ENCODE results near the gene RPS5. TPM values are rescaled to one million over a fixed set of nuclear protein-coding genes. Genes with fewer than 3 reads are reported as not detected.
"Not testable (repeated sequence)": the region's sequence is repeated elsewhere in the genome, so short reads cannot be mapped to it uniquely, and the experiment has no call there.

Gene RPS5
- polyA plus RNA-seq, 2 of the 4 experiments (the other 2 are of a cell fraction) = 2,123 to 2,475 TPM

DNA sequence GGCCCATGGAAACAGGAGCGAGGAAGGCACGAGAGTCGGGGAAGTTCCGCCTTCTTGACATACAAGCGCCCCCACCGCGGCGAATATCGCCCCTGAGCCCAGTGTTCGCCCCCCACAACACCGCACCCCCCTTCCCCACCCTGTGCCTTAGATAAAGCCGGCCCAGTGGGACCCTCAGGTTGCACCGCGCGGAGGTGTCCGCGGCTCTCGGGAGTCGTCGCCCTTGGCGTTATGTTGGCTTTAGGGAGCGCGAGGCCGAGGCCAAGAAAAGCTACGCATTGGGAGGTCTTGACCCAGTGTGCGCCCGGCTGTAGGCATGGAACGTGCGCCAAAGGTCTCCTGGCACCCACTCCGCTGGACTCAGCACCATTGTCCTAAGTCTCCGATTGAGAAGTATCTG lies 53.5 kb downstream of the RPS5 start (continued):
- TF ChIP-seq, protein P1, sequence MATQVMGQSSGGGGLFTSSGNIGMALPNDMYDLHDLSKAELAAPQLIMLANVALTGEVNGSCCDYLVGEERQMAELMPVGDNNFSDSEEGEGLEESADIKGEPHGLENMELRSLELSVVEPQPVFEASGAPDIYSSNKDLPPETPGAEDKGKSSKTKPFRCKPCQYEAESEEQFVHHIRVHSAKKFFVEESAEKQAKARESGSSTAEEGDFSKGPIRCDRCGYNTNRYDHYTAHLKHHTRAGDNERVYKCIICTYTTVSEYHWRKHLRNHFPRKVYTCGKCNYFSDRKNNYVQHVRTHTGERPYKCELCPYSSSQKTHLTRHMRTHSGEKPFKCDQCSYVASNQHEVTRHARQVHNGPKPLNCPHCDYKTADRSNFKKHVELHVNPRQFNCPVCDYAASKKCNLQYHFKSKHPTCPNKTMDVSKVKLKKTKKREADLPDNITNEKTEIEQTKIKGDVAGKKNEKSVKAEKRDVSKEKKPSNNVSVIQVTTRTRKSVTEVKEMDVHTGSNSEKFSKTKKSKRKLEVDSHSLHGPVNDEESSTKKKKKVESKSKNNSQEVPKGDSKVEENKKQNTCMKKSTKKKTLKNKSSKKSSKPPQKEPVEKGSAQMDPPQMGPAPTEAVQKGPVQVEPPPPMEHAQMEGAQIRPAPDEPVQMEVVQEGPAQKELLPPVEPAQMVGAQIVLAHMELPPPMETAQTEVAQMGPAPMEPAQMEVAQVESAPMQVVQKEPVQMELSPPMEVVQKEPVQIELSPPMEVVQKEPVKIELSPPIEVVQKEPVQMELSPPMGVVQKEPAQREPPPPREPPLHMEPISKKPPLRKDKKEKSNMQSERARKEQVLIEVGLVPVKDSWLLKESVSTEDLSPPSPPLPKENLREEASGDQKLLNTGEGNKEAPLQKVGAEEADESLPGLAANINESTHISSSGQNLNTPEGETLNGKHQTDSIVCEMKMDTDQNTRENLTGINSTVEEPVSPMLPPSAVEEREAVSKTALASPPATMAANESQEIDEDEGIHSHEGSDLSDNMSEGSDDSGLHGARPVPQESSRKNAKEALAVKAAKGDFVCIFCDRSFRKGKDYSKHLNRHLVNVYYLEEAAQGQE (IDR thresholded peaks at IDR 0.05) = no peak

DNA sequence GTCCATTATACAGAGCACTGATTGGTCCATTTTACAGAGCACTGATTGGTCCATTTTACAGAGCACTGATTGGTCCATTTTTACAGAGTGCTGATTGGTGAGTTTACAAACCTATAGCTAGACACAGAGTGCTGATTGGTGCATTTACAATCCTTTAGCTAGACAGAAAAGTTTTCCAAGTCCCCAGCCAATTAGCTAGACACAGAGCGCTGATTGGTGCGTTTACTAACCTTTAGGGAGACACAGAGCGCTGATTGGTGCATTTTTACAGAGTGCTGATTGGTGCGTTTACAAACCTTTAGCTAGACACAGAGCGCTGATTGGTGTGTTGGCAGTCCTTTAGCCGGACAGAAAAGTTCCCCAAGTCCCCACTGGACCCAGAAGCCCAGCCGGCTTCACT lies 55.9 kb downstream of the RPS5 start:
- H3K9me3 ChIP-seq = peaks cover 68% of the 10 kb centered on the region
- FAIRE-seq; DNase-seq (ENCODE audit: low read depth in 1 of 2, low spot score in 1 of 2); H3K4me2 ChIP-seq; H3K27ac ChIP-seq; ATAC-seq; H3K4me1 ChIP-seq; H3K4me3 ChIP-seq: not testable (repeated sequence)
- ChIA-PET CTCF (interaction anchor here (1.0 to 1.8 kb wide), 5 partner anchors 8 to 77 kb away, joined by 3 to 6 read pairs (median 4); partner anchors contain the start of gene ZBTB45), POLR2A (interaction anchor here (0.8 kb wide), 1 partner anchor 13 kb away, joined by 3 read pairs; no protein-coding TSS in a partner anchor)
- 47% methylated on average over 7 of the region's 7 CpGs for WGBS (ENCODE audit: missing lambda C conversion rate)

Small RNA genes lying within 50 kb of the gene (small RNA-seq; reads per million reads assigned to genes)
- gene MIR4754 = 0 to 0.04 (median 0) reads per million in 6 experiments
- gene RNA5SP473 = 0 to 1.7 (median 0.13) reads per million in 6 experiments

Other genes with a start within 250 kb of the RPS5 start
- 5.7 and 6.2 TPM in 2 replicates for gene ZNF329, start 236.5 kb upstream of the RPS5 start, polyA plus RNA-seq (2011; rRNA removed)
- 2.7 to 2.8 TPM (median 2.8 TPM) in 3 replicates for gene ZNF329, start 236.5 kb upstream of the RPS5 start, polyA plus RNA-seq (2017; fragmentation: RNase III; extraction: RNeasy Plus Mini Kit Qiagen cat#74134 plus additional on column Dnase treatment)
- gene ZNF274, start 204.2 kb upstream of the RPS5 start, polyA plus RNA-seq (2011; rRNA removed) = 27.3 and 28.7 TPM in 2 replicates
- 15.8 to 18.8 TPM (median 18.3 TPM) in 3 replicates for gene ZNF274, start 204.2 kb upstream of the RPS5 start, polyA plus RNA-seq (2017; fragmentation: RNase III; extraction: RNeasy Plus Mini Kit Qiagen cat#74134 plus additional on column Dnase treatment)
- gene ZNF544, start 158.4 kb upstream of the RPS5 start, polyA plus RNA-seq (2011; rRNA removed) = 32.7 and 33.1 TPM in 2 replicates
- 22.5 to 30.6 TPM (median 23.7 TPM) in 3 replicates for gene ZNF544, start 158.4 kb upstream of the RPS5 start, polyA plus RNA-seq (2017; fragmentation: RNase III; extraction: RNeasy Plus Mini Kit Qiagen cat#74134 plus additional on column Dnase treatment)
- 4.0 and 5.6 TPM in 2 replicates for gene ZNF8, start 108.3 kb upstream of the RPS5 start, polyA plus RNA-seq (2011; rRNA removed)
- gene ZNF8, start 108.3 kb upstream of the RPS5 start, polyA plus RNA-seq (2017; fragmentation: RNase III; extraction: RNeasy Plus Mini Kit Qiagen cat#74134 plus additional on column Dnase treatment) = 2.0 to 2.3 TPM (median 2.3 TPM) in 3 replicates
- 112 and 142 TPM in 2 replicates for gene ERVK3-1, start 81.9 kb upstream of the RPS5 start, polyA plus RNA-seq (2011; rRNA removed)
- 104 to 126 TPM (median 109 TPM) in 3 replicates for gene ERVK3-1, start 81.9 kb upstream of the RPS5 start, polyA plus RNA-seq (2017; fragmentation: RNase III; extraction: RNeasy Plus Mini Kit Qiagen cat#74134 plus additional on column Dnase treatment)
- 4.4 and 5.3 TPM in 2 replicates for gene ZSCAN22, start 60.3 kb upstream of the RPS5 start, polyA plus RNA-seq (2011; rRNA removed)
- 2.0 to 2.2 TPM (median 2.0 TPM) in 3 replicates for gene ZSCAN22, start 60.3 kb upstream of the RPS5 start, polyA plus RNA-seq (2017; fragmentation: RNase III; extraction: RNeasy Plus Mini Kit Qiagen cat#74134 plus additional on column Dnase treatment)
- gene A1BG, start 33.8 kb upstream of the RPS5 start, polyA plus RNA-seq (2011; rRNA removed) = 1.5 and 2.5 TPM in 2 replicates
- gene A1BG, start 33.8 kb upstream of the RPS5 start, polyA plus RNA-seq (2017; fragmentation: RNase III; extraction: RNeasy Plus Mini Kit Qiagen cat#74134 plus additional on column Dnase treatment) = 9.3 to 11.1 TPM (median 9.5 TPM) in 3 replicates
- 1.1 and 1.4 TPM in 2 replicates for gene ZNF497, start 24.5 kb upstream of the RPS5 start, polyA plus RNA-seq (2011; rRNA removed)
- 1.6 to 2.4 TPM (median 2.0 TPM) in 3 replicates for gene ZNF497, start 24.5 kb upstream of the RPS5 start, polyA plus RNA-seq (2017; fragmentation: RNase III; extraction: RNeasy Plus Mini Kit Qiagen cat#74134 plus additional on column Dnase treatment)
- gene ZNF837, start 6.2 kb upstream of the RPS5 start, polyA plus RNA-seq (2011; rRNA removed) = 0.70 and 0.74 TPM in 2 replicates
- gene ZNF837, start 6.2 kb upstream of the RPS5 start, polyA plus RNA-seq (2017; fragmentation: RNase III; extraction: RNeasy Plus Mini Kit Qiagen cat#74134 plus additional on column Dnase treatment) = 0.62 to 1.1 TPM (median 1.0 TPM) in 3 replicates
- not detected in 2 replicates for gene RNF225, start 8.4 kb downstream of the RPS5 start, polyA plus RNA-seq (2011; rRNA removed)
- not detected in 3 replicates for gene RNF225, start 8.4 kb downstream of the RPS5 start, polyA plus RNA-seq (2017; fragmentation: RNase III; extraction: RNeasy Plus Mini Kit Qiagen cat#74134 plus additional on column Dnase treatment)
- gene ZNF584, start 21.4 kb downstream of the RPS5 start, polyA plus RNA-seq (2011; rRNA removed) = 18.2 and 21.2 TPM in 2 replicates
- 13.6 to 15.6 TPM (median 14.8 TPM) in 3 replicates for gene ZNF584, start 21.4 kb downstream of the RPS5 start, polyA plus RNA-seq (2017; fragmentation: RNase III; extraction: RNeasy Plus Mini Kit Qiagen cat#74134 plus additional on column Dnase treatment)
- 0.16 and 0.19 TPM in 2 replicates for gene ZNF132, start 52.9 kb downstream of the RPS5 start, polyA plus RNA-seq (2011; rRNA removed)
- 0.05 to 0.13 TPM (median 0.09 TPM) in 3 replicates for gene ZNF132, start 52.9 kb downstream of the RPS5 start, polyA plus RNA-seq (2017; fragmentation: RNase III; extraction: RNeasy Plus Mini Kit Qiagen cat#74134 plus additional on column Dnase treatment)
- 3.8 and 4.1 TPM in 2 replicates for gene ZNF324B, start 64.4 kb downstream of the RPS5 start, polyA plus RNA-seq (2011; rRNA removed)
- gene ZNF324B, start 64.4 kb downstream of the RPS5 start, polyA plus RNA-seq (2017; fragmentation: RNase III; extraction: RNeasy Plus Mini Kit Qiagen cat#74134 plus additional on column Dnase treatment) = 6.8 TPM in 3 replicates
- 3.0 and 3.1 TPM in 2 replicates for gene ZNF324, start 79.8 kb downstream of the RPS5 start, polyA plus RNA-seq (2011; rRNA removed)
- gene ZNF324, start 79.8 kb downstream of the RPS5 start, polyA plus RNA-seq (2017; fragmentation: RNase III; extraction: RNeasy Plus Mini Kit Qiagen cat#74134 plus additional on column Dnase treatment) = 6.4 to 6.9 TPM (median 6.9 TPM) in 3 replicates
- 6.2 and 7.4 TPM in 2 replicates for gene ZNF446, start 89.1 kb downstream of the RPS5 start, polyA plus RNA-seq (2011; rRNA removed)
- 9.9 to 12.5 TPM (median 11.0 TPM) in 3 replicates for gene ZNF446, start 89.1 kb downstream of the RPS5 start, polyA plus RNA-seq (2017; fragmentation: RNase III; extraction: RNeasy Plus Mini Kit Qiagen cat#74134 plus additional on column Dnase treatment)
- gene SLC27A5, start 124.7 kb downstream of the RPS5 start, polyA plus RNA-seq (2011; rRNA removed) = 30.2 and 36.7 TPM in 2 replicates
- gene SLC27A5, start 124.7 kb downstream of the RPS5 start, polyA plus RNA-seq (2017; fragmentation: RNase III; extraction: RNeasy Plus Mini Kit Qiagen cat#74134 plus additional on column Dnase treatment) = 36.7 to 40.4 TPM (median 37.8 TPM) in 3 replicates
- 6.2 and 6.4 TPM in 2 replicates for gene ZBTB45, start 132.5 kb downstream of the RPS5 start, polyA plus RNA-seq (2011; rRNA removed)
- 11.8 to 14.3 TPM (median 13.4 TPM) in 3 replicates for gene ZBTB45, start 132.5 kb downstream of the RPS5 start, polyA plus RNA-seq (2017; fragmentation: RNase III; extraction: RNeasy Plus Mini Kit Qiagen cat#74134 plus additional on column Dnase treatment)
- gene TRIM28, start 156.8 kb downstream of the RPS5 start, polyA plus RNA-seq (2011; rRNA removed) = 576 and 735 TPM in 2 replicates
- 656 to 743 TPM (median 666 TPM) in 3 replicates for gene TRIM28, start 156.8 kb downstream of the RPS5 start, polyA plus RNA-seq (2017; fragmentation: RNase III; extraction: RNeasy Plus Mini Kit Qiagen cat#74134 plus additional on column Dnase treatment)
- 223 and 280 TPM in 2 replicates for gene CHMP2A, start 167.8 kb downstream of the RPS5 start, polyA plus RNA-seq (2011; rRNA removed)
- 192 to 227 TPM (median 198 TPM) in 3 replicates for gene CHMP2A, start 167.8 kb downstream of the RPS5 start, polyA plus RNA-seq (2017; fragmentation: RNase III; extraction: RNeasy Plus Mini Kit Qiagen cat#74134 plus additional on column Dnase treatment)
- 185 and 190 TPM in 2 replicates for gene UBE2M, start 171.3 kb downstream of the RPS5 start, polyA plus RNA-seq (2011; rRNA removed)
- 135 to 139 TPM (median 137 TPM) in 3 replicates for gene UBE2M, start 171.3 kb downstream of the RPS5 start, polyA plus RNA-seq (2017; fragmentation: RNase III; extraction: RNeasy Plus Mini Kit Qiagen cat#74134 plus additional on column Dnase treatment)
- gene MZF1, start 186.1 kb downstream of the RPS5 start, polyA plus RNA-seq (2011; rRNA removed) = 19.5 and 20.3 TPM in 2 replicates
- 19.1 to 21.7 TPM (median 20.3 TPM) in 3 replicates for gene MZF1, start 186.1 kb downstream of the RPS5 start, polyA plus RNA-seq (2017; fragmentation: RNase III; extraction: RNeasy Plus Mini Kit Qiagen cat#74134 plus additional on column Dnase treatment)

Measured in A549 (cell line).